SK-N-SH (cell line): ENCODE data around the gene SIRT5. TPM values are rescaled to one million over a fixed set of nuclear protein-coding genes. Genes with fewer than 3 reads are reported as not detected.

Experiments used
- CTCF ChIA-PET: fragments of 300-600, 350-600 bp; formaldehyde crosslinking; extraction: SDS; loops from one replicate; lab custom pipeline; 2021; lab: Yijun Ruan, JAX
- POLR2A ChIA-PET: fragments of 350-600 bp; sonication (Branson Sonifier 250); formaldehyde crosslinking; extraction: SDS; loops from one replicate; lab custom pipeline; 2020; ENCODE audit warnings: antibody characterized with exemption, inconsistent platforms; lab: Yijun Ruan, JAX
- DNase-seq: peaks from one replicate; pipeline ENCODE4 v3.0.0; 2012
- H2AFZ ChIP-seq: fragments of 200-600 bp; sonication (generic); 2 replicates; pipeline ENCODE4 v1.8.1; 2016; ENCODE audit warnings: antibody characterized with exemption, mild to moderate bottlenecking, low read depth
- H3F3A ChIP-seq: fragments of 200-600 bp; sonication (generic); replicated peaks from 2 replicates; pipeline ENCODE3; 2016; ENCODE audit warnings: antibody characterized with exemption, mild to moderate bottlenecking; ENCODE audit not compliant: insufficient read depth
- H3K27ac ChIP-seq, 2 experiments: fragments of 200-500 bp in 1 of 2; fragments of 200-600 bp in 1 of 2; sonication (Bioruptor generic) in 1 of 2; sonication (generic), shearing (Covaris generic) in 1 of 2; 2 replicates each; pipeline versions ENCODE4 v1.5.1 to v1.6.1; 2014 to 2016; ENCODE audit warnings: low read depth in 2 of 2, inconsistent platforms in 1 of 2, low read length in 1 of 2, mild to moderate bottlenecking in 1 of 2, mixed read lengths in 1 of 2
- H3K27me3 ChIP-seq: fragments of 200-600 bp; sonication (generic), shearing (Covaris generic); 2 replicates; pipeline ENCODE4 v1.6.1; 2016; ENCODE audit warnings: mixed run types; ENCODE audit not compliant: insufficient read depth
- H3K36me3 ChIP-seq, 2 experiments: fragments of 200-500 bp in 1 of 2; fragments of 200-600 bp in 1 of 2; sonication (Bioruptor generic) in 1 of 2; sonication (generic) in 1 of 2; replicated peaks in 1 of 2; 2 replicates each; pipeline versions ENCODE3 to v1.5.1; 2014 to 2016; ENCODE audit warnings: low read length in 1 of 2, mild to moderate bottlenecking in 1 of 2; ENCODE audit not compliant: insufficient read depth in 2 of 2, control insufficient read depth in 1 of 2
- H3K4me1 ChIP-seq, 2 experiments: fragments of 200-500 bp in 1 of 2; fragments of 200-600 bp in 1 of 2; sonication (Bioruptor generic) in 1 of 2; sonication (generic), shearing (Covaris generic) in 1 of 2; 2 replicates each; pipeline versions ENCODE4 v1.5.1 to v1.6.1; 2014 to 2016; ENCODE audit warnings: low read depth in 1 of 2, low read length in 1 of 2, mixed run types in 1 of 2; ENCODE audit not compliant: insufficient read depth in 2 of 2, control insufficient read depth in 1 of 2
- H3K4me2 ChIP-seq: fragments of 200-600 bp; sonication (generic), shearing (Covaris generic); 2 replicates; pipeline ENCODE4 v1.6.1; 2017; ENCODE audit warnings: mixed run types
- H3K4me3 ChIP-seq, 2 experiments: fragments of 200-500 bp in 1 of 2; fragments of 200-600 bp in 1 of 2; sonication (Bioruptor generic) in 1 of 2; sonication (generic), shearing (Covaris generic) in 1 of 2; 2 replicates each; pipeline versions ENCODE4 v1.5.1 to v1.8.1; 2014 to 2016; ENCODE audit warnings: low read depth in 2 of 2, inconsistent platforms in 1 of 2, low read length in 1 of 2, mild to moderate bottlenecking in 1 of 2, mixed read lengths in 1 of 2, moderate library complexity in 1 of 2
- H3K79me2 ChIP-seq: fragments of 200-600 bp; sonication (generic); 2 replicates; pipeline ENCODE4 v1.8.1; 2017; ENCODE audit warnings: mild to moderate bottlenecking; ENCODE audit not compliant: insufficient read depth
- H3K9ac ChIP-seq: fragments of 200-600 bp; sonication (generic); 2 replicates; pipeline ENCODE4 v1.6.1; 2017; ENCODE audit warnings: mixed run types
- H3K9me2 ChIP-seq: fragments of 200-600 bp; sonication (generic); 2 replicates; pipeline ENCODE4 v1.6.1; 2017; ENCODE audit warnings: mixed run types
- H3K9me3 ChIP-seq: fragments of 200-600 bp; sonication (generic); 2 replicates; pipeline ENCODE4 v1.6.1; 2017; ENCODE audit warnings: mixed run types, mild to moderate bottlenecking, moderate library complexity
- H4K20me1 ChIP-seq: fragments of 200-600 bp; sonication (generic); 2 replicates; pipeline ENCODE4 v1.6.1; 2017; ENCODE audit warnings: mild to moderate bottlenecking, mixed run types; ENCODE audit not compliant: insufficient read depth
- FOXJ3 ChIP-seq: sonication (generic); formaldehyde crosslinking; IDR thresholded peaks from 2 replicates; pipeline ENCODE4 v1.5.1; 2020; ENCODE audit warnings: mild to moderate bottlenecking, missing genetic modification reagents
- FOXM1 ChIP-seq: IDR thresholded peaks from 2 replicates; pipeline ENCODE4 v1.4.0; 2012; ENCODE audit warnings: low read depth, mild to moderate bottlenecking
- MEF2A ChIP-seq: IDR thresholded peaks from 2 replicates; pipeline ENCODE4 v1.4.0; 2012; ENCODE audit warnings: low read depth, borderline replicate concordance
- NRF1 ChIP-seq: IDR thresholded peaks from 2 replicates; pipeline ENCODE4 v1.6.1; 2012; ENCODE audit warnings: low read depth, mild to moderate bottlenecking, low read length
- REST ChIP-seq: IDR thresholded peaks from 2 replicates; pipeline ENCODE4 v1.6.1; 2012; ENCODE audit warnings: mild to moderate bottlenecking, low read depth, low read length, moderate library complexity
- RXRA ChIP-seq: IDR thresholded peaks from 2 replicates; pipeline ENCODE4 v1.4.0; 2012; ENCODE audit warnings: low read depth, mild to moderate bottlenecking, borderline replicate concordance
- SIN3A ChIP-seq: IDR thresholded peaks from 2 replicates; pipeline ENCODE4 v1.6.1; 2012; ENCODE audit warnings: low read depth, mild to moderate bottlenecking, low read length, moderate library complexity, borderline replicate concordance
- SMC3 ChIP-seq: IDR thresholded peaks from 2 replicates; pipeline ENCODE4 v1.6.1; 2012; ENCODE audit warnings: low read depth, low read length, improper control_type of control experiment
- TAF1 ChIP-seq: IDR thresholded peaks from 2 replicates; pipeline ENCODE4 v1.6.1; 2012; ENCODE audit warnings: low read depth, mild to moderate bottlenecking, low read length, moderate library complexity, borderline replicate concordance
- TEAD4 ChIP-seq: IDR thresholded peaks from 2 replicates; pipeline ENCODE4 v1.4.0; 2012; ENCODE audit warnings: mild to moderate bottlenecking, borderline replicate concordance; ENCODE audit not compliant: insufficient read depth
- USF2 ChIP-seq: fragments of 150-350 bp; IDR thresholded peaks from 2 replicates; pipeline ENCODE4 v1.6.1; 2017; ENCODE audit warnings: antibody characterized with exemption, low read length, low read depth, borderline replicate concordance
- YY1 ChIP-seq: IDR thresholded peaks from 2 replicates; pipeline ENCODE4 v1.4.0; 2012; ENCODE audit warnings: low read depth, mild to moderate bottlenecking
- WGBS: methylation state at CpG from one replicate; pipeline ENCODE4 v1.1.6; 2017; ENCODE audit warnings: low lambda C conversion rate; 5-methylcytosine and 5-hydroxymethylcytosine counted together
- polyA plus RNA-seq, 3 experiments: library from polyadenylated mRNA; depleted of rRNA; stranded (reverse); fragments of >200 nt; gene quantifications; 2 replicates each; pipeline ENCODE4 v1.2.3, GENCODE V29; 2012
- TF ChIP-seq, protein P1 (sequence below): fragments of 150-350 bp; IDR thresholded peaks from 2 replicates; pipeline ENCODE4 v1.6.1; 2016; ENCODE audit warnings: mild to moderate bottlenecking, low read depth, low read length

The SIRT5 gene
- polyA plus RNA-seq, 1 of the 3 experiments (the other 2 are of a cell fraction): 6.7 TPM

- TF ChIP-seq USF2 (no peak), FOXJ3 (CRISPR knock-in tag) (no peak), FOXM1 (no peak), SMC3 (no peak), TEAD4 (no peak), RXRA (no peak)
- TF ChIP-seq, all 33 proteins: peak for 0
Measured at GRCh38 chr6:13554929-13555333, 19.5 kb upstream of the SIRT5 start (continued).

GRCh38 chr6:13557841-13558240 is 16.6 kb upstream of the SIRT5 start:
- TF ChIP-seq TAF1: no peak
- no peak for TF ChIP-seq RXRA
- no peaks in the 10 kb centered on the region for H3K36me3 ChIP-seq
- H2AFZ ChIP-seq: no peak overlapping the region
- no peaks in the 10 kb centered on the region for H3K9me2 ChIP-seq
- H3K4me1 ChIP-seq: peaks cover 0 to 16% of the 10 kb centered on the region in 2 experiments; a peak in 2 of 4 replicates
- no peak for DNase-seq
- H3K9me3 ChIP-seq: no peaks in the 10 kb centered on the region
- no peak overlapping the region for H3K4me3 ChIP-seq
- no peak overlapping the region for H3K9ac ChIP-seq
- ChIA-PET CTCF (interaction anchor here (2.6 to 7.0 kb wide), 2 partner anchors 15 to 20 kb away, joined by 7 to 48 read pairs; partner anchors contain the start of gene SIRT5), POLR2A (no interaction called here)
- H3K27ac ChIP-seq: no peak overlapping the region
- peaks cover 3% of the 10 kb centered on the region for H3F3A ChIP-seq
- H3K4me2 ChIP-seq: no peak overlapping the region
- no peaks in the 10 kb centered on the region for H3K79me2 ChIP-seq
- H4K20me1 ChIP-seq: no peaks in the 10 kb centered on the region
- no peaks in the 10 kb centered on the region for H3K27me3 ChIP-seq

DNA sequence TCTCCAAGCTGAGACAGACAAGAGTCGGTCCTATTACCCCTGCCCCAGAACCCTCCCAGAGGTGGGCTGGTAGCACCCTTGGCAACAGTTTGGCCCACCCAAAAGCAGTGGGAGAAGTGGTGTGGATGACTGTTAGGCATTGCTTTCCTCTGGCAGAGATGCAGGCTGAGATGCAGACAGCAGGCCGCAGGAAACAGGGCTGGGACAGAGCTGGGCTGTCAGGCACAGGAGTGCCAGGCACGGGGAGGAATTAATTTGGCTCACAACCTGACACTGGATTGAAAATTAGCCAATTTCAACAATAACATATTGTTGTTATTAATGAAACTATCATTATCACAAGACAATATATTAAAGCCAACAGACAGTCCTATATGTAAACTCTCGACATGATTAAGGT is 15.7 kb upstream of the SIRT5 start:
- no peaks in the 10 kb centered on the region for H4K20me1 ChIP-seq
- TF ChIP-seq YY1: no peak
- peak; percentile 26; the same call in 1 of the 2 replicates for TF ChIP-seq FOXJ3 (CRISPR knock-in tag)
- no peaks in the 10 kb centered on the region for H3K9me2 ChIP-seq
- H3K9ac ChIP-seq: no peak overlapping the region
- H3K4me1 ChIP-seq: peaks cover 0 to 16% of the 10 kb centered on the region in 2 experiments; a peak in 2 of 4 replicates
- H3K27me3 ChIP-seq: no peaks in the 10 kb centered on the region
- CTCF ChIA-PET: interaction anchor here (2.6 to 7.0 kb wide), 2 partner anchors 14 to 21 kb away, joined by 7 to 48 read pairs; partner anchors contain the start of gene SIRT5
- peak overlapping the region; percentile 66; the same call in 1 of the 2 replicates for H2AFZ ChIP-seq
- POLR2A ChIA-PET: no interaction called here
- H3K36me3 ChIP-seq: no peaks in the 10 kb centered on the region
- peak overlapping the region in 1 of 2 experiments; percentile 60; a peak in 2 of 4 replicates for H3K27ac ChIP-seq
- peaks cover 3% of the 10 kb centered on the region for H3F3A ChIP-seq
- no peak for DNase-seq
- WGBS: 75% methylated on average over 4 of the region's 4 CpGs
- no peaks in the 10 kb centered on the region for H3K79me2 ChIP-seq
- H3K4me2 ChIP-seq: no peak overlapping the region
- H3K4me3 ChIP-seq: no peak overlapping the region
- H3K9me3 ChIP-seq: no peaks in the 10 kb centered on the region

DNA sequence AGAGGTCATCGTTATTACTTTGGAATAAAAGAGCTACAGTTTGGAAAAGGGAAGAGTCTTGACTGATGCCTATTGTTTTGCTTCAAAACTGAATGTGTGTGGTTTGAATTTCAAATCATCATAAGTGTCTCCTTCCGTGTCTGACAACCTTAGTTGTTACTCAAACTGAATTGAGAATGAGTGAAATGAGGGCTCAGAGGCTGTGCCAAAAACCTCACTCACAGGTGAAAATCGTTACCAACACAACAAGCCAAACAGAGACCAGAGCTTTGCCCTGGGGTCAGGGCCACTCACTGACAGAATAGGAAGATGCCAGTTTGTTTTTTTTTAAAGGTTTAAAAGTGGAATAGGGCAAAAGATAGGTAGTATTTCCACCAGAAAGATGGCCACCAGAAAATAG is 15.2 kb upstream of the SIRT5 start:
- Histone ChIP-seq H3K36me3 (no peaks in the 10 kb centered on the region), H3K9ac (no peak overlapping the region), H3K4me3 (no peak overlapping the region), H4K20me1 (no peaks in the 10 kb centered on the region), H3K27ac (peak overlapping the region in 1 of 2 experiments; percentile 60; a peak in 2 of 4 replicates), H2AFZ (peak overlapping the region; percentile 66; the same call in 1 of the 2 replicates), H3K9me3 (no peaks in the 10 kb centered on the region), H3K9me2 (no peaks in the 10 kb centered on the region), H3F3A (peaks cover 3% of the 10 kb centered on the region), H3K4me1 (peaks cover 0 to 16% of the 10 kb centered on the region in 2 experiments; a peak in 2 of 4 replicates), H3K27me3 (no peaks in the 10 kb centered on the region), H3K79me2 (no peaks in the 10 kb centered on the region), H3K4me2 (no peak overlapping the region)
- ChIA-PET CTCF (interaction anchor here (7.0 kb wide), 1 partner anchor 14 kb away, joined by 48 read pairs; the partner anchor contains the start of gene SIRT5), POLR2A (no interaction called here)
- peak; percentile 16 for DNase-seq
- WGBS: 26% methylated on average over 3 of the region's 3 CpGs
- TF ChIP-seq TEAD4 (no peak), NRF1 (no peak), MEF2A (no peak), SIN3A (no peak), REST (no peak)
- TF ChIP-seq, protein P1, sequence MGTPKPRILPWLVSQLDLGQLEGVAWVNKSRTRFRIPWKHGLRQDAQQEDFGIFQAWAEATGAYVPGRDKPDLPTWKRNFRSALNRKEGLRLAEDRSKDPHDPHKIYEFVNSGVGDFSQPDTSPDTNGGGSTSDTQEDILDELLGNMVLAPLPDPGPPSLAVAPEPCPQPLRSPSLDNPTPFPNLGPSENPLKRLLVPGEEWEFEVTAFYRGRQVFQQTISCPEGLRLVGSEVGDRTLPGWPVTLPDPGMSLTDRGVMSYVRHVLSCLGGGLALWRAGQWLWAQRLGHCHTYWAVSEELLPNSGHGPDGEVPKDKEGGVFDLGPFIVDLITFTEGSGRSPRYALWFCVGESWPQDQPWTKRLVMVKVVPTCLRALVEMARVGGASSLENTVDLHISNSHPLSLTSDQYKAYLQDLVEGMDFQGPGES: no peak
